HepG2 (cell line): Measurements from ENCODE around the gene GRM7.

Source experiments
- CBFB ChIP-seq: sonication (generic); formaldehyde crosslinking; IDR thresholded peaks from 2 replicates; pipeline ENCODE4 v1.4.0; 2020; ENCODE audit warnings: missing genetic modification reagents
- KDM5A ChIP-seq: fragments of 200-600 bp; sonication (generic); IDR thresholded peaks from 2 replicates; pipeline ENCODE4 v1.7.0; 2018; ENCODE audit warnings: antibody characterized with exemption, mild to moderate bottlenecking, low read length, borderline replicate concordance
- POLR2G ChIP-seq: fragments of 200-400 bp; formaldehyde crosslinking; IDR thresholded peaks from 2 replicates; pipeline ENCODE4 v1.6.1; 2018; ENCODE audit warnings: mild to moderate bottlenecking, low read depth, low read length, moderate library complexity
- SKIL ChIP-seq: sonication (generic); formaldehyde crosslinking; IDR thresholded peaks from 2 replicates; pipeline ENCODE4 v1.8.0; 2022; ENCODE audit warnings: missing genetic modification reagents, mild to moderate bottlenecking, moderate library complexity, borderline replicate concordance
- TARDBP ChIP-seq: sonication (generic); formaldehyde crosslinking; IDR thresholded peaks from 2 replicates; pipeline ENCODE4 v1.8.0; 2022; ENCODE audit warnings: mild to moderate bottlenecking, missing genetic modification reagents
- THYN1 ChIP-seq: sonication (generic); formaldehyde crosslinking; IDR thresholded peaks from 2 replicates; pipeline ENCODE4 v1.8.1; 2023; ENCODE audit warnings: low read depth, mild to moderate bottlenecking, moderate library complexity, missing genetic modification reagents, borderline replicate concordance
- ZBTB7B ChIP-seq: sonication (generic); formaldehyde crosslinking; IDR thresholded peaks from 2 replicates; pipeline ENCODE4 v1.4.0; 2020; ENCODE audit warnings: missing genetic modification reagents
- ZNF446 ChIP-seq: sonication (generic); formaldehyde crosslinking; IDR thresholded peaks from 2 replicates; pipeline ENCODE4 v1.5.0; 2020; ENCODE audit warnings: mild to moderate bottlenecking, missing genetic modification reagents
- ZNF468 ChIP-seq: sonication (generic); formaldehyde crosslinking; IDR thresholded peaks from 2 replicates; pipeline ENCODE4 v1.8.0; 2022; ENCODE audit warnings: mild to moderate bottlenecking, moderate library complexity, missing genetic modification reagents
- ZNF510 ChIP-seq: sonication (generic); formaldehyde crosslinking; IDR thresholded peaks from 2 replicates; pipeline ENCODE4 v1.4.0; 2020; ENCODE audit warnings: low read depth, mild to moderate bottlenecking, missing genetic modification reagents
- TF ChIP-seq, protein P1 (sequence below): sonication (generic); formaldehyde crosslinking; IDR thresholded peaks from 2 replicates; pipeline ENCODE4 v1.4.0; 2020; ENCODE audit warnings: mild to moderate bottlenecking, low read depth, missing genetic modification reagents

DNA sequence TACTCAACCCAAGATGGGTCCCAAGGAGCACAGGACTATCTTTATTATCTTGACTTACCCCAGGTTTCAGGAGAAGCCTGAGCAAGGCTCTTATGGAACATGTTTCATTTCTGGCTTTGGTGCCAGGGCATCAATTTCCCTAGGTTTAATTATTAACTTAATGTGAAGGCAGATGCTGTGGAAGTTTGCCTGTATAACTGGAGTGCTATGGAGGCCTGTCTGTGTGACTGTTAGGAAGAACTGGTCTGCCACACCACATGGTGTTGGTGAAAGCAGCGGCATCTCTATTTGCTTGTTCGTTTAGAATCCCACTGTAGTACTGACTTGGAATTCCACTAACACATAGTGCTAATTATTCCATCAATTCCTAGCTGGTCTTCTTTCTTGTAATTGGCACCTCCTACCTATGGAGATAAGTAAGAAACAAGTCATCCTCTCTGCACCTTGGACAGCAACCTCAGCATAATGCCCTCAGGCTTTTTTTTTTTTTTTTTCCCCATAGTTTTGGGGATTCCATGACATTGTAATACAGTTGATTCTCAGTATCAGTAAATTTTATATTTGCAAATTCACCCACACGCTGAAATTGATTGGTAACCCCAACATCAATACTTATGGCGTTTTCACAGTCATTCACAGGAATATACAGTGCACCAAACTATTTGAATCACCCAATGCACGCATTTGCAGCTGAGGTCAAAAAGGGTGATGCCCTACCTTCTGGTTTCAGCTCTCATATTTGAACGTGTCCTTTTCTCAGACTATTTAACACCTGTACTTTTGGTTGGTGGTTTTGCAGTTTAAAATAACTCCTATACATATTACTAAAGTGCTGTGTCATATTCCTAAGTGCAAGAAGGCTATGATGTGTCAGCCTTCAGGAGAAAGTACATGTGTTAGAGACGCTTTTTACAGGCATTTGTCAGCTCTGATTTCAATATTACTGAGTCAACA lies 867.9 kb downstream of the GRM7 start:
- TF ChIP-seq ZNF510 (CRISPR knock-in tag) (no peak), POLR2G (no peak), THYN1 (no peak), CBFB (no peak), ZBTB7B (CRISPR knock-in tag) (no peak), ZNF468 (CRISPR knock-in tag) (no peak), ZNF446 (CRISPR knock-in tag) (no peak), KDM5A (no peak), TARDBP (CRISPR knock-in tag) (no peak), SKIL (CRISPR knock-in tag) (no peak)
- TF ChIP-seq, protein P1, sequence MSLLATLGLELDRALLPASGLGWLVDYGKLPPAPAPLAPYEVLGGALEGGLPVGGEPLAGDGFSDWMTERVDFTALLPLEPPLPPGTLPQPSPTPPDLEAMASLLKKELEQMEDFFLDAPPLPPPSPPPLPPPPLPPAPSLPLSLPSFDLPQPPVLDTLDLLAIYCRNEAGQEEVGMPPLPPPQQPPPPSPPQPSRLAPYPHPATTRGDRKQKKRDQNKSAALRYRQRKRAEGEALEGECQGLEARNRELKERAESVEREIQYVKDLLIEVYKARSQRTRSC (CRISPR knock-in tag): no peak
